Measurements from ENCODE around the gene SF3A1. TPM values are rescaled to one million over a fixed set of nuclear protein-coding genes. Genes with fewer than 3 reads are reported as not detected.

The SF3A1 gene
- total and polyA plus RNA-seq, 2 of the 13 experiments (the other 11 are each of a cell fraction or from before 2014, with no cell fraction given), result 10.0 to 22.0 TPM

GRCh38 chr22:30347255-30347892, 9.3 kb downstream of the SF3A1 start:
- no peak overlapping the region for H3K27ac ChIP-seq (ENCODE audit: extremely low read length, insufficient read depth, low read length)
- FAIRE-seq, result no peak
- H3K27me3 ChIP-seq (ENCODE audit: control insufficient read depth in 1 of 2, insufficient read depth in 2 of 2, low read length in 2 of 2), result no peaks in the 10 kb centered on the region
- no peak overlapping the region for H2AFZ ChIP-seq (ENCODE audit: low read length)
- TF ChIP-seq, protein P1, sequence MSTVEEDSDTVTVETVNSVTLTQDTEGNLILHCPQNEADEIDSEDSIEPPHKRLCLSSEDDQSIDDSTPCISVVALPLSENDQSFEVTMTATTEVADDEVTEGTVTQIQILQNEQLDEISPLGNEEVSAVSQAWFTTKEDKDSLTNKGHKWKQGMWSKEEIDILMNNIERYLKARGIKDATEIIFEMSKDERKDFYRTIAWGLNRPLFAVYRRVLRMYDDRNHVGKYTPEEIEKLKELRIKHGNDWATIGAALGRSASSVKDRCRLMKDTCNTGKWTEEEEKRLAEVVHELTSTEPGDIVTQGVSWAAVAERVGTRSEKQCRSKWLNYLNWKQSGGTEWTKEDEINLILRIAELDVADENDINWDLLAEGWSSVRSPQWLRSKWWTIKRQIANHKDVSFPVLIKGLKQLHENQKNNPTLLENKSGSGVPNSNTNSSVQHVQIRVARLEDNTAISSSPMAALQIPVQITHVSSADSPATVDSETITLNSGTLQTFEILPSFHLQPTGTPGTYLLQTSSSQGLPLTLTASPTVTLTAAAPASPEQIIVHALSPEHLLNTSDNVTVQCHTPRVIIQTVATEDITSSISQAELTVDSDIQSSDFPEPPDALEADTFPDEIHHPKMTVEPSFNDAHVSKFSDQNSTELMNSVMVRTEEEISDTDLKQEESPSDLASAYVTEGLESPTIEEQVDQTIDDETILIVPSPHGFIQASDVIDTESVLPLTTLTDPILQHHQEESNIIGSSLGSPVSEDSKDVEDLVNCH (CRISPR knock-in tag; IDR thresholded peaks at IDR 0.05), result no peak
- TF ChIP-seq ZNF556 (CRISPR knock-in tag; IDR thresholded peaks at IDR 0.05; ENCODE audit: borderline replicate concordance) (no peak), HMGXB3 (CRISPR knock-in tag; IDR thresholded peaks at IDR 0.05; ENCODE audit: borderline replicate concordance) (no peak), FOXA3 (CRISPR knock-in tag; IDR thresholded peaks at IDR 0.05) (no peak), FOXA1 (IDR thresholded peaks at IDR 0.05) (no peak), FOXA1 (CRISPR knock-in tag; IDR thresholded peaks at IDR 0.05) (no peak), PHB2 (IDR thresholded peaks at IDR 0.05; ENCODE audit: partially characterized antibody) (no peak), U2AF2 (IDR thresholded peaks at IDR 0.05; ENCODE audit: low read depth, low read length) (no peak)
- TF ChIP-seq, protein P2, sequence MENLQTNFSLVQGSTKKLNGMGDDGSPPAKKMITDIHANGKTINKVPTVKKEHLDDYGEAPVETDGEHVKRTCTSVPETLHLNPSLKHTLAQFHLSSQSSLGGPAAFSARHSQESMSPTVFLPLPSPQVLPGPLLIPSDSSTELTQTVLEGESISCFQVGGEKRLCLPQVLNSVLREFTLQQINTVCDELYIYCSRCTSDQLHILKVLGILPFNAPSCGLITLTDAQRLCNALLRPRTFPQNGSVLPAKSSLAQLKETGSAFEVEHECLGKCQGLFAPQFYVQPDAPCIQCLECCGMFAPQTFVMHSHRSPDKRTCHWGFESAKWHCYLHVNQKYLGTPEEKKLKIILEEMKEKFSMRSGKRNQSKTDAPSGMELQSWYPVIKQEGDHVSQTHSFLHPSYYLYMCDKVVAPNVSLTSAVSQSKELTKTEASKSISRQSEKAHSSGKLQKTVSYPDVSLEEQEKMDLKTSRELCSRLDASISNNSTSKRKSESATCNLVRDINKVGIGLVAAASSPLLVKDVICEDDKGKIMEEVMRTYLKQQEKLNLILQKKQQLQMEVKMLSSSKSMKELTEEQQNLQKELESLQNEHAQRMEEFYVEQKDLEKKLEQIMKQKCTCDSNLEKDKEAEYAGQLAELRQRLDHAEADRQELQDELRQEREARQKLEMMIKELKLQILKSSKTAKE (CRISPR knock-in tag; IDR thresholded peaks at IDR 0.05; ENCODE audit: borderline replicate concordance), result no peak
- ATAC-seq, result no peak
- H3K4me2 ChIP-seq (ENCODE audit: low read depth, low read length), result no peak overlapping the region
- CTCF ChIA-PET (ENCODE audit: low intra/inter-chr PET ratio, low total read pairs), result no interaction called here
- POLR2A ChIA-PET, result interaction anchor here (1.4 to 1.9 kb wide), 2 partner anchors 9 to 15 kb away, joined by 3 to 4 read pairs; partner anchors contain the start of genes CCDC157 and SF3A1
- H3K9me3 ChIP-seq (ENCODE audit: low read length), result no peaks in the 10 kb centered on the region
- 95% methylated on average over 5 of the region's 5 CpGs for WGBS (ENCODE audit: low lambda C conversion rate)
- H3K36me3 ChIP-seq (replicated peaks in 1 of 2; ENCODE audit: control insufficient read depth in 1 of 2, insufficient read depth in 2 of 2, low read length in 2 of 2), result peaks cover 50 to 93% of the 10 kb centered on the region in 2 experiments
- peaks cover 4% of the 10 kb centered on the region; the same call in 1 of the 2 replicates for H4K20me1 ChIP-seq (ENCODE audit: insufficient read depth, low read length)
- DNase-seq (ENCODE audit: low spot score), result no peak
- H3K79me2 ChIP-seq (ENCODE audit: insufficient read depth, low read length), result peaks cover 10% of the 10 kb centered on the region
- intact Hi-C loops (cut with micrococcal nuclease; ENCODE audit: unreplicated experiment), result no loop called here
- BruUV-seq (replicated peaks), result no TSS peak
- no peak overlapping the region for H3K9ac ChIP-seq (ENCODE audit: insufficient read depth, low read depth, low read length)
- in situ Hi-C loops (cut with HindIII; ENCODE audit: extremely low pct_ligation_motif_present, low pct_unique_long_range_greater_than_20kb), result no loop called here
- H3K4me3 ChIP-seq (replicated peaks in 1 of 3; ENCODE audit: insufficient read depth in 1 of 3, low read depth in 2 of 3, low read length in 3 of 3), result no peak overlapping the region
- peaks cover 12% of the 10 kb centered on the region for H3K4me1 ChIP-seq (ENCODE audit: insufficient read depth, low read length)
